K562 (cell line): ENCODE data around the gene POU4F3. TPM values are rescaled to one million over a fixed set of nuclear protein-coding genes. Genes with fewer than 3 reads are reported as not detected.

Source experiments
- ATAC-seq: fragments of 200-7000 bp; cut with Tn5 transposase; 3 replicates; pipeline ENCODE4 v1.9.1; 2020; ENCODE audit warnings: moderate library complexity
- BruUV-seq: library from RNA; stranded (reverse); fragments of 400-500 nt; replicated peaks from 2 replicates; lab custom pipeline; 2021; lab: Mats Ljungman, UMichigan
- CTCF ChIA-PET: fragments of 300-600 bp; formaldehyde crosslinking; extraction: SDS; loops from one replicate; lab custom pipeline; 2021; ENCODE audit warnings: low intra/inter-chr PET ratio; lab: Yijun Ruan, JAX
- POLR2A ChIA-PET: fragments of 300-600, 350-650 bp; sonication (Branson Sonifier 250); formaldehyde crosslinking; extraction: SDS; loops from one replicate; lab custom pipeline; 2021; ENCODE audit warnings: antibody characterized with exemption, inconsistent platforms; lab: Yijun Ruan, JAX
- DNase-seq, 4 experiments: peaks; one replicate each; pipeline versions ENCODE4 v3.0.0 to v3.0.0-alpha.2; 2011 to 2018; ENCODE audit warnings: low spot score in 3 of 4, mixed read lengths in 3 of 4; ENCODE audit errors: extremely low read depth in 1 of 4
- FAIRE-seq: peaks from 2 replicates; lab custom pipeline; 2011; peaks lifted over from hg19 to GRCh38; lab: Jason Lieb, UNC
- H2AFZ ChIP-seq: 2 replicates; pipeline ENCODE4 v1.6.0; 2011; ENCODE audit warnings: low read depth, low read length, control low read depth, inconsistent platforms
- H3K27ac ChIP-seq: fragments of 200-600 bp; 3 replicates; pipeline ENCODE4 v1.8.0; 2011; ENCODE audit warnings: low read depth, mild to moderate bottlenecking, control low read depth, inconsistent platforms, low read length, moderate library complexity, mixed read lengths; ENCODE audit errors: extremely low read depth
- H3K27me3 ChIP-seq, 2 experiments: fragments of 300-600 bp in 1 of 2; 2 replicates in 1 of 2; 3 replicates in 1 of 2; pipeline versions ENCODE4 v1.6.0 to v1.8.0; 2011; ENCODE audit warnings: inconsistent platforms in 2 of 2, low read length in 2 of 2, mild to moderate bottlenecking in 1 of 2, mixed read lengths in 1 of 2, moderate library complexity in 1 of 2; ENCODE audit not compliant: control insufficient read depth in 2 of 2, insufficient read depth in 2 of 2
- H3K36me3 ChIP-seq: fragments of 300-600 bp; 3 replicates; pipeline ENCODE4 v1.8.0; 2011; ENCODE audit warnings: mild to moderate bottlenecking, low read length, inconsistent platforms; ENCODE audit not compliant: control insufficient read depth, insufficient read depth
- H3K4me1 ChIP-seq, 2 experiments: fragments of 200-600 bp in 1 of 2; replicated peaks in 1 of 2; 2 replicates in 1 of 2; 3 replicates in 1 of 2; pipeline versions ENCODE4 v1.5.1 to v1.8.0; 2011; ENCODE audit warnings: inconsistent platforms in 2 of 2, low read length in 2 of 2, mild to moderate bottlenecking in 1 of 2, mixed read lengths in 1 of 2, moderate library complexity in 1 of 2; ENCODE audit not compliant: control insufficient read depth in 2 of 2, insufficient read depth in 2 of 2
- H3K4me2 ChIP-seq: 2 replicates; pipeline ENCODE4 v1.6.1; 2011; ENCODE audit warnings: low read length, control low read depth, inconsistent platforms, mixed read lengths; ENCODE audit not compliant: insufficient read depth
- H3K4me3 ChIP-seq: fragments of 200-600 bp; sonication (generic), shearing (Covaris generic); 2 replicates; pipeline ENCODE4 v1.5.1; 2016; ENCODE audit warnings: control low read depth, inconsistent platforms
- H3K79me2 ChIP-seq: fragments of 200-600 bp; 3 replicates; pipeline ENCODE4 v1.8.0; 2011; ENCODE audit warnings: low read length, inconsistent platforms; ENCODE audit not compliant: control insufficient read depth, insufficient read depth
- H3K9ac ChIP-seq, 2 experiments: 2 replicates each; pipeline versions ENCODE4 v1.6.0 to v1.6.1; 2011; ENCODE audit warnings: low read depth in 2 of 2, low read length in 2 of 2, control low read depth in 1 of 2, inconsistent platforms in 1 of 2, mild to moderate bottlenecking in 1 of 2, mixed read lengths in 1 of 2; ENCODE audit not compliant: insufficient read depth in 1 of 2
- H3K9me1 ChIP-seq: one replicate; pipeline ENCODE4 v1.6.0; 2011; ENCODE audit warnings: inconsistent platforms, mild to moderate bottlenecking, low read length, moderate library complexity; ENCODE audit not compliant: control insufficient read depth, insufficient read depth
- H3K9me3 ChIP-seq: replicated peaks from 2 replicates; pipeline ENCODE4 v1.5.1; 2011; ENCODE audit warnings: low read depth, low read length, inconsistent platforms; ENCODE audit not compliant: control insufficient read depth, insufficient read depth
- H4K20me1 ChIP-seq: replicated peaks from 2 replicates; pipeline ENCODE4 v1.6.1; 2011; ENCODE audit warnings: low read length, inconsistent platforms, mixed read lengths; ENCODE audit not compliant: control insufficient read depth, insufficient read depth
- ATF6 ChIP-seq: sonication (generic); formaldehyde crosslinking; IDR thresholded peaks from 2 replicates; pipeline ENCODE4 v1.4.0; 2020; ENCODE audit warnings: mild to moderate bottlenecking, missing genetic modification reagents
- C11orf30 ChIP-seq: fragments of 450-650 bp; IDR thresholded peaks from 2 replicates; pipeline ENCODE4 v1.6.1; 2016; ENCODE audit warnings: low read depth, mild to moderate bottlenecking
- ELF2 ChIP-seq: fragments of 250-450 bp; sonication (Bioruptor Pico); IDR thresholded peaks from 2 replicates; pipeline ENCODE4 v1.5.0; 2021; ENCODE audit warnings: mild to moderate bottlenecking
- ETS1 ChIP-seq: conservative IDR thresholded peaks from 2 replicates; pipeline ENCODE4 v1.6.1; 2011; ENCODE audit warnings: low read depth, mild to moderate bottlenecking, low read length; ENCODE audit not compliant: control insufficient read depth
- FOS ChIP-seq: IDR thresholded peaks from 3 replicates; pipeline ENCODE4 v1.6.1; 2011; ENCODE audit not compliant: insufficient read length; ENCODE audit errors: extremely low read depth
- HNRNPLL ChIP-seq: fragments of 200-400 bp; formaldehyde crosslinking; IDR thresholded peaks from 2 replicates; pipeline ENCODE4 v1.6.1; 2017; ENCODE audit warnings: low read length, low read depth, mild to moderate bottlenecking; ENCODE audit not compliant: poor library complexity, severe bottlenecking
- ID3 ChIP-seq, 2 experiments: fragments of 250-450 bp in 1 of 2; fragments of 450-650 bp in 1 of 2; sonication (Bioruptor Pico) in 1 of 2; IDR thresholded peaks; 2 replicates each; pipeline versions ENCODE4 v1.6.1 to v1.8.0; 2016 to 2021; ENCODE audit warnings: mild to moderate bottlenecking in 2 of 2, moderate library complexity in 2 of 2, missing compliant biosample characterization in 1 of 2, missing genetic modification characterization in 1 of 2
- KLF6 ChIP-seq: fragments of 250-450 bp; sonication (Bioruptor Pico); IDR thresholded peaks from 2 replicates; pipeline ENCODE4 v1.4.0; 2020; ENCODE audit warnings: mild to moderate bottlenecking, moderate library complexity, borderline replicate concordance
- MAZ ChIP-seq, 2 experiments: fragments of 450-650 bp in 1 of 2; sonication (generic) in 1 of 2; formaldehyde crosslinking; IDR thresholded peaks in 1 of 2; conservative IDR thresholded peaks in 1 of 2; 2 replicates each; pipeline versions ENCODE4 v1.4.0 to v1.5.0; 2020; ENCODE audit warnings: mild to moderate bottlenecking in 1 of 2, missing genetic modification reagents in 1 of 2
- NFIC ChIP-seq: fragments of 450-650 bp; IDR thresholded peaks from 2 replicates; pipeline ENCODE4 v1.6.1; 2017; ENCODE audit warnings: mild to moderate bottlenecking, inconsistent platforms
- NR2F6 ChIP-seq: fragments of 450-650 bp; formaldehyde crosslinking; IDR thresholded peaks from 2 replicates; pipeline ENCODE4 v1.4.0; 2020; ENCODE audit warnings: mild to moderate bottlenecking
- RFX7 ChIP-seq: fragments of 250-450 bp; sonication (Bioruptor Pico); IDR thresholded peaks from 2 replicates; pipeline ENCODE4 v1.5.1; 2021; ENCODE audit warnings: mild to moderate bottlenecking
- SRF ChIP-seq, 2 experiments: fragments of 250-450, 450-650 bp in 1 of 2; sonication (Bioruptor Pico) in 1 of 2; sonication (generic) in 1 of 2; formaldehyde crosslinking; IDR thresholded peaks; 2 replicates each; pipeline versions ENCODE4 v1.5.0 to v1.5.1; 2020 to 2022; ENCODE audit warnings: mild to moderate bottlenecking in 1 of 2, missing genetic modification reagents in 1 of 2
- TEAD4 ChIP-seq, 2 experiments: sonication (generic) in 1 of 2; formaldehyde crosslinking in 1 of 2; IDR thresholded peaks; 2 replicates each; pipeline versions ENCODE4 v1.6.1 to v1.8.0; 2012 to 2022; ENCODE audit warnings: borderline replicate concordance in 1 of 2, inconsistent platforms in 1 of 2, low read length in 1 of 2, mild to moderate bottlenecking in 1 of 2, missing genetic modification reagents in 1 of 2
- ZFP91 ChIP-seq: sonication (generic); formaldehyde crosslinking; IDR thresholded peaks from 2 replicates; pipeline ENCODE4 v1.8.0; 2022; ENCODE audit warnings: mild to moderate bottlenecking, missing genetic modification reagents
- ZNF263 ChIP-seq: sonication (generic); formaldehyde crosslinking; IDR thresholded peaks from 2 replicates; pipeline ENCODE4 v1.8.0; 2022; ENCODE audit warnings: mild to moderate bottlenecking, missing genetic modification reagents, borderline replicate concordance
- ZNF41 ChIP-seq: fragments of 250-450 bp; sonication (Bioruptor Pico); conservative IDR thresholded peaks from 2 replicates; pipeline ENCODE4 v1.4.0; 2020; ENCODE audit warnings: mild to moderate bottlenecking
- WGBS: fragments of 100-300 bp; shearing (Covaris generic); methylation state at CpG from one replicate; pipeline ENCODE4 v1.1.6; 2016; ENCODE audit warnings: low coverage, mixed read lengths; ENCODE audit not compliant: insufficient coverage; ENCODE audit errors: missing lambda C conversion rate; 5-methylcytosine and 5-hydroxymethylcytosine counted together
- in situ Hi-C: fragments of 300-500 bp; cut with MboI; formaldehyde crosslinking; loops from 4 replicates; pipeline ENCODE4 v1.15.0; 2018; ENCODE audit warnings: inconsistent platforms, mixed read lengths
- intact Hi-C: fragments of 100-400 bp; cut with micrococcal nuclease; formaldehyde crosslinking; loops from 2 replicates; pipeline ENCODE4 v1.14.2; 2022
- polyA plus RNA-seq, 8 experiments: library from polyadenylated mRNA; depleted of rRNA in 4 of 8; stranded (reverse) in 5 of 8; unstranded in 3 of 8; fragments of >200 nt; fragmentation: Nextera tagmentation in 2 of 8; fragmentation: Illumina TruSeq in 1 of 8; extraction: Ambion mirVana in 2 of 8; extraction: Trizol in 1 of 8; gene quantifications; 2 replicates each; pipeline versions ENCODE4 v1.2.1 to v1.2.3, GENCODE V29; 2011 to 2014; ENCODE audit warnings: inconsistent platforms in 1 of 8, missing spikeins in 1 of 8
- total RNA-seq, 7 experiments: library from RNA; depleted of rRNA in 6 of 7; stranded (reverse); fragments of >200 nt in 6 of 7; fragmentation: Illumina TruSeq in 2 of 7; extraction: Trizol in 2 of 7; gene quantifications; 2 replicates each; pipeline versions ENCODE4 v1.2.1 to v1.2.3, GENCODE V29; 2011 to 2021; ENCODE audit warnings: low replicate concordance in 1 of 7

The POU4F3 gene
- total and polyA plus RNA-seq, 9 of the 15 experiments (the other 6 are each of a cell fraction or from before 2014, with no cell fraction given) = 0.04 to 0.13 (median 0.07) TPM; not detected in 6

- H3K27ac ChIP-seq = no peak overlapping the region
- ChIA-PET CTCF (no interaction called here), POLR2A (no interaction called here)
- no peak for FAIRE-seq
- no peak for ATAC-seq
- H3K9me3 ChIP-seq = no peaks in the 10 kb centered on the region
- H3K79me2 ChIP-seq = no peaks in the 10 kb centered on the region
- DNase-seq = no peak
- in situ Hi-C loops (no loop called here), intact Hi-C loops (no loop called here)
- BruUV-seq = no TSS peak
- H3K9ac ChIP-seq = no peak overlapping the region
- H3K9me1 ChIP-seq = no peaks in the 10 kb centered on the region
- TF ChIP-seq ZNF41 (no peak), RFX7 (CRISPR knock-in tag) (no peak), TEAD4 (IDR thresholded peaks at IDR 0.05; ENCODE audit: low read length) (no peak), TEAD4 (CRISPR knock-in tag; IDR thresholded peaks at IDR 0.05; ENCODE audit: borderline replicate concordance) (no peak), HNRNPLL (no peak), MAZ (CRISPR knock-in tag; conservative IDR thresholded peaks at IDR 0.05 in 1 of 2, IDR thresholded peaks at IDR 0.05 in 1 of 2) (no peak), ATF6 (CRISPR knock-in tag) (no peak), ETS1 (no peak), ELF2 (CRISPR knock-in tag) (no peak), NFIC (no peak), C11orf30 (no peak), SRF (CRISPR knock-in tag; IDR thresholded peaks at IDR 0.05) (no peak), ZNF263 (CRISPR knock-in tag) (no peak), ZFP91 (CRISPR knock-in tag) (no peak), ID3 (CRISPR knock-in tag; IDR thresholded peaks at IDR 0.05) (no peak), ID3 (tag; IDR thresholded peaks at IDR 0.05) (no peak), NR2F6 (CRISPR knock-in tag) (no peak), FOS (no peak), KLF6 (CRISPR knock-in tag) (no peak)
- H3K4me1 ChIP-seq = peaks cover 0 to 4% of the 10 kb centered on the region in 2 experiments; a peak in 2 of 5 replicates
- no peaks in the 10 kb centered on the region; the same call in 1 of the 2 replicates for H4K20me1 ChIP-seq
- WGBS = under 1% methylated on average over 15 of the region's 24 CpGs
- no peak overlapping the region for H2AFZ ChIP-seq
- H3K4me2 ChIP-seq = no peak overlapping the region
- peaks cover 33 to 52% of the 10 kb centered on the region in 2 experiments for H3K27me3 ChIP-seq
- H3K4me3 ChIP-seq = no peak overlapping the region
- no peaks in the 10 kb centered on the region for H3K36me3 ChIP-seq
Measured at GRCh38 chr5:146334074-146334533, 4.5 kb upstream of the POU4F3 start.
